NCI-H2107 (cell line): ENCODE measurements around the gene BTLA.
A peak's percentile ranks its signal among the peaks of the same experiment; 100 is the strongest.
"Not testable (repeated sequence)": the region's sequence is repeated elsewhere in the genome, so short reads cannot be mapped to it uniquely, and the experiment has no call there.

ENCODE experiments used
- DNase-seq: peaks from one replicate; lab custom pipeline; 2025; lab: John Stamatoyannopoulos, UW

The BTLA gene, protein sequence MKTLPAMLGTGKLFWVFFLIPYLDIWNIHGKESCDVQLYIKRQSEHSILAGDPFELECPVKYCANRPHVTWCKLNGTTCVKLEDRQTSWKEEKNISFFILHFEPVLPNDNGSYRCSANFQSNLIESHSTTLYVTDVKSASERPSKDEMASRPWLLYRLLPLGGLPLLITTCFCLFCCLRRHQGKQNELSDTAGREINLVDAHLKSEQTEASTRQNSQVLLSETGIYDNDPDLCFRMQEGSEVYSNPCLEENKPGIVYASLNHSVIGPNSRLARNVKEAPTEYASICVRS

DNA sequence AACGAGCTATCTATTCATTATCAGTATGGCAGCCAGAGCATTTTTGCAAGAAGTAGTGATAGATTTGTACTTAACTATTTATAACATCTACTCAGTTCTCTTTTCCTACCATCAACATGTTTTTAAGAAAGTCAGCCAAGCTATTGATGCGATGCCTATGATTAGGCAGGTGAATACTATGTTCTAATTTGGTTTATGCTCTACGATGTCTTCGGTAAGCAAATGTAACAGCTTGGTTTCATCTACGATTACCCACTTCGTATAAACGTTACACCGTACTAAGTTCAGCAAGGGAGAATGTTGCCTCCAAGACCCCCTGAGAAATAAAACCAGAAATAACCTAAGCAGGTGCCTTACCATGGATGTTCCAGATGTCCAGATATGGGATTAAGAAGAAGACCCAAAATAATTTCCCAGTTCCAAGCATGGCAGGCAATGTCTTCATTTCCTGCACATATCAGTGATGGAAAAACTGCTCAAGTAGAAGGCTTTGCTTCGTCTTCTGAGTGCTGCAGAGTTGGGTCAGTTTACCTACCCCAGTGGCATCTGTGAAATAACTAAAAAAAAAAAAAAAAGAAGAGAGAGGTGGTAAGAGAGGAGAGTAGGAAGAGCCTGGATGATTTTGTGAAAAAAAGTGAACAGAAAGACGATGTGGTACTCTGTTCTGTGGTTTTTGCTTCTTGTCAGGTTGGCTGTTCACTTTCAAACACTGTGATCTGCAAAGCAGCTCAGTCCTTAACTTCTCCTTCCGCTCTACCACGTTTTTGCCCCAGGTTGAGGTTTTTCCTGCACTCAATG lies at the start of gene BTLA:
BTLA (minus strand) TSS at position 559 of the 798 bp plus-strand sequence; CDS start at position 445, 114 bp downstream.
- DNase-seq = no peak

DNA sequence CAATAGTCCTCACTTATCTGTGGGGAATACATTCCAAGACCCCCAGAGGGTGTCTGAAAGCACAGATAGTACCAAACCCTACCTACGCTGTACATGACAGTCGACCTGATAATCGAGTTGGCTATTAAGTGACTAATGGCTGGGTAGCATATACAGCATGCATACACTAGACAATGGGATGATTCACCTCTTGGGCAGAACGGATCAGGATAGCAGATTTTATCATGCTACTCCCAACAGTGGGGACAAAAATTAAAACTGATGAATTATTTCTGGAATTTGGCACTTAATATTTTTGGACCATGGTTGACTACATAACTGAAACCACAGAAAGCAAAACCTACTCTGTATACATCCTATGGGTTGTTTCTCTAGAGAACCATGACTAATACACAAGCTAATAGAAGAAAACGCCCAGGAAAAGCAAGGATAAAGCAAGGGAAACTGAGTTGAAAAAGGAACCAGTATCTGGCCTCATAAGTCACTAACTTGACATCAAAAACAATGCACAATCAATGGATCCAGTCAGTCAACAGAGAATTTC lies 47.0 kb upstream of the BTLA start:
- DNase-seq = no peak

DNA sequence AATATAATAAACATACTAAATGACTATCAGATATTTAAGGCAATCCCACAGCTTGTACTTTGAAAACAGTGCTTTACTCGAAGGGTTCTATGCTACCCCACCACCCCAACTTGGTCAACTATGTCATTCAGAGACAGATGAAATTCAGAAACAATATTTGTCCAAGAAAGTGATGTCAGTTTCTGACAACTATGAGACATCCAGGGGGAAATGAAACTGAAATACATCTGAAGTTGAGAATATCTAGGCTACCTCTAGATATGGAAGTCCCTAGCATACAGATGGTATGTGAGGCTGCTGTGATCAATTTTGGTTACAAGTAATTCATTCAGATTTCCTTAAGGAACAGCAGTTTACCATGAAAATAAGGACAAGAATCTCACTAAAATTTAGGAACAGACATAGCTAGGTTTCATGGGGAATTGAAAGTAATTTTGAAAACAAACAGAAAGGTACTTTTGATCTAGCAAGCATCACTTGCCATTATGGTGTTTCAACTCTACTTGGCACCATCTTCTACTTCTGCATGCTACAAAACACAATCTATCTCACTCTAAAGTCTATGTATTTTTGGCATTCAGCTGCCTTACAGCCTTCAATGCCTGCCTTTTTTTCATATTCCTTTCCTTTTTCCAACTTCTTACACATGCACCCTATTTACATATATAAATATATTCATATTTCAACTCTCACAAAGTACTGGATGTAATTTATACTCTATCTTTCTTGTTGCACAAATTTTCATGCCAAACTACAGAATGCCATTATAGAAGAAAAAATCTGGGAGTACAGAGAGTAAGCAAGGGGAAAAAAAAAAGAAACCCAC lies 40.8 kb upstream of the BTLA start:
- DNase-seq = no peak

DNA sequence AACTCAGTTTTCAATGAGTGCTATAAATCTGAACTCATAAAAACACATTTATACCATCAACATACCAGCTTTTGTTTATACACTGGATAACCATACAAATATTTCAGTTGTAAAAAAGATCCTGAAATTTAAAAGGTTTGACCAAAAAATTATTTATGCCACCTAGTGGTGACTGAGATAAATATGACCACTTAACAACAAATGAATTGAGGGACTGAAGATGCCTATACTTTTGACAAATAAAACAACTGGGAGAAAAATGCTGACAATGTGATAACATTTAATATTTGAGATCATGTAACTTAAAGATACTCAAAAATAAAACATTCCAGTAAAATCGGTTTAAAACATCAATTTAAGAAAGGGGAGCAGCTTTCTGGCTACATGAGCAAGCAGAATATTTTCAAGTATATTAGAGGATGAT lies 32.1 kb upstream of the BTLA start:
- no peak for DNase-seq

DNA sequence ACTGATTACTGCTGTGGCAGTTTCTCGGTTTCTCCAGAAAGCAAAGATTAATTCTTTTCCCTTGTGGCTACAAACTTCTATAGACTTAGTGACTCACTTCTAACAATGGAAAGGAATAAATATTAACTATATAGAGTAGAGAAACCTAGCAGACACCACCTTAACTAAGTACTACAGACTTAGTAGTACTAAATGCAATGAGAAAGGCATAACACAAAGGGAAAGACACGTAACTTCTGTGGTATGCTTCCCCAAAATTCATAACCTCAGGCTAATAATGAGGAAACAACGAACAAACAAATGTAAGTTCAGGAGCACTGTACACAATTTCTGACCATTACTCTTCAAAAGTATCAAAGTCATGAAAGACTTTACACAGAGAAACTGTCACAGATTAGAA lies 31.3 kb upstream of the BTLA start:
- DNase-seq = no peak

DNA sequence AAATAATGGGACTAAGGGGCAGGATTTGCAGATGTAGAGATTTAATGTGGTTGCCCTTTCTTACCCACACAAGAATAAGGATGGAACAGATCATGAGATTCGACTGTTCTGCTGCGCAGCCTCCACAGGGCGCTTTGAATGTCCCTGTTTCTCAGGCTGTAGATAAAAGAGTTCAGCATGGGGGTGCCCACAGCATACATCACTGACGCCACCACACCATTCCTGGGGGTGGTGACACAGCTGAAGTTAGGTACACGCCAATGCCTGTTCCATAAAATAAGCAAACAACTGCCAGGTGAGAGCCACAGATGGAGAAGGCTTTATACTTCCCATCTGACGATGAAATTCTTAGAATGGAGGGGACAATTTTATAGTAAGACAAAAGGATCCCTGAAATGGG lies 24.9 kb upstream of the BTLA start:
- DNase-seq = not testable (repeated sequence)

DNA sequence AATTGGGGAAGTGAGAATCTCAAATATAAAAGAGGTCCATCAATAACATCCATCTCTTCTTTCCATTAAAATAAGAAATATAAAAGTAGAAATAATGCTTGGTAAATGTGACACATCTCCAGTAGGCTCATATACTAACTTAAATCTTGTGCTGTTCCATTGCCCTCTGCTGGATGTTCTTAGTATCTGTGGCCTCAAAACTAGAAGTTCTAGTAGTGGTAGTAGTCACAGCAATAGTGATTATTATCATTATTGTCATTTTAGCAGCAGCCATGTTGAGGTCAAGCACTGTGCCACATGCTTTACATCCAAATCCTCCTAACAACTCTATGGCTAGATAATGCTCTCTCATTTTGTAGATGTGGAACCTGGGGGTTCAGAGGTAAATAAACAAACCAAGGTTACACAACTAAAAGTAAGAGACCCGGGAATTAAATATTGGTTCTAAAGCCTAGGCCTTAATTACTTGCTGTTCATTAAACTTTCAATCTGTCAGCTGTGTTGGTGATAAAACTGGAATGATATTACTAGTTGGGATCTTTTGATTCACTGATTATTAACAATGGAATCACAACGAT lies 20.2 kb upstream of the BTLA start:
- peak; percentile 17 for DNase-seq

DNA sequence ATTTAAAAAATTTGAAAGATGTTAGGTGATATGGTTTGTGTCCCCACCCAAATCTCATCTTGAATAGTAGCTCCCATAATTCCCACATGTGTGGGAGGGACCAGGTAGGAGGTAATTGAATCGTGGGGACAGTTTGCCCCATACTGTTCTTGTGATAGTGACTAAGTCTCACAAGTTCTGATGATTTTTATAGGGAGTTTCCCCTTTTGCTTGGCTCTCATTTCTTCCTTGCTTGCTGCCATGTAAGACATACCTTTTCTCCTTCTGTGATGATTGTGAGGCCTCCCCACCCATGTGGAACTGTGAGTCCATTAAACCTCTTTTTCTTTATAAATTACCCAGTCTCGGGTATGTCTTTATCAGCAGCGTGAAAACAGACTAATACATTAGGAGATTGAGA lies 19.7 kb upstream of the BTLA start:
- not testable (repeated sequence) for DNase-seq

DNA sequence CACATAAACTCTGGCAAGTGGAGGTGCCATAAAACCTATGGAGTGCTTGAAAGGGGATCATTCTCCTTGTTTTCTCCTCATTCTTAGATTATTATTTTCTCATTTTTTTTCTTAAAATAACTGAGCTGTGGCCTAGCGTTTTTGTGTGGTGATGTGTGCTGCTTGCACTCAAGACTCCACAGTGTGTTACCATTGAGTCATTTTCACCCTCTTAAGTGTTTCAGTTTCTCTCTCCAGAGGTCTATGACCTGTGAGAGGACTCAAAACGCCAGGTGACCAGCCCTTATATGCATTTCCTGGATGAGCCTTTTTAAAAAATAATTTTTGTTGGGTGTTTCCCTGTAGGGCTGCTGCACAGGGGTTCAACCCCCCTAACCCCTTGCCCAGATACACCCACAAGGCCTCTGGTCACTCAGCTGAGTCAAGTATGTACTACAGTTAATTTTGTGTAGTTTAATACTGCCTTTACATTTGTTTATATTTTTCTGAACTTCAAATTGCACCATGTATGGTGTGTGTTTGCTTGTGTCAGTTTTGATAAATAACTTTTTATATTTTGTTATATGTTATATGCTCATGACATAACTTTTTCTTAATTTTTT lies 15.4 kb upstream of the BTLA start:
- no peak for DNase-seq

DNA sequence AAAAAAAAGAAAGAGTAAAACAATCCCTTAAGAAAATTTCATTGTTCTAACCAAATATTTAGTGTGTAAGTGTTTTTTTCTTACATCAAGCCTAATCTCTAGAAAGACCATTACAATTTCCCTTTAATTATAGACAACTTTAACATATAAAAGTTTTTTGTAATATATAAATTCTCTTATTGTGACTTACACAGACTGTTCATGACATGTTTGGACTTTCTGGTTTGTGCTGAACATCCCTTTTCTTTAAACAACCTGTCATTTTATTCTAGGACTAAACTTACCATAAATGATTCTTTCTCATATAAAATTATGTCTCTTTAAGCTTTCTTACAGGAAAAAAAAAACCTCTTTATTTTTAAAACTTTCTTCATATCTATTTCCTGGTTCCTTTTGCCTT lies 13.0 kb upstream of the BTLA start:
- no peak for DNase-seq

DNA sequence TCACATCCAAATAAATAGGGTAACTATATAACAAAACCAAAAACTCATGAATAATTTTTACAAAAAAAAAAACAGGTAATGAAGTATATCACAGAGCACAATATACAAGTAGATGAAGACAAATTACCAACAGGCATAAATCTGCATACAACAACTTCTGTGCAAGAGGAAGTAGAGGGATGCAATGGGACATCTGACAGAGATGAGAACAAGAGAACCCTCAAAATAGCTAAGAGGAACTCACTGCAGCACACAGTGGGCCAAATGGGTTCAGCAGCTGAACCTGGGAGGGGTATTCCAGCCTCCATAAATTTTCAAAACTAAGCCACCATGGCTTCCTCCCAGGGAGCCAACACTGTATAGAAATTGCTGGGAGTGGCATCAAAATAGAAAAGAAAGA lies 9.6 kb upstream of the BTLA start:
- no peak for DNase-seq

DNA sequence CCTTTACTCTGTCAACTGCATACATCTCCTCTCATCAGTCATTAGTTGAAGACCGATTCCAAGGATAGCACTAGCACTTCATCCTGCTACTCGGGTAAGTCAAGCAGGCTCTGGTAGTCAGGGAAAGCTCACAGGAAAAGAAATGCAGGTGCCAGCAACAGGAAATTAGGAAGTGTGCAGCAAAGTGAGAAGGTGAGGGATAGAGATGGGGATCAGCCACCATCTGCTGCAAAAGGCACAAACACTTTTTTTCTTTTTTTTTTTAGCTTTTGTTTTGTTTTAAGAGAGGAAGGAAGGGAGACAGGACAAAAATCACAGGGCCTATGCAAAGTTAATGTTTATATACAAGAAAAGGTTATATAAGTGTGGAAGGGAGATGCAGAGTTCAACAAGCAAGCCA lies 9.0 kb upstream of the BTLA start:
- DNase-seq = no peak

DNA sequence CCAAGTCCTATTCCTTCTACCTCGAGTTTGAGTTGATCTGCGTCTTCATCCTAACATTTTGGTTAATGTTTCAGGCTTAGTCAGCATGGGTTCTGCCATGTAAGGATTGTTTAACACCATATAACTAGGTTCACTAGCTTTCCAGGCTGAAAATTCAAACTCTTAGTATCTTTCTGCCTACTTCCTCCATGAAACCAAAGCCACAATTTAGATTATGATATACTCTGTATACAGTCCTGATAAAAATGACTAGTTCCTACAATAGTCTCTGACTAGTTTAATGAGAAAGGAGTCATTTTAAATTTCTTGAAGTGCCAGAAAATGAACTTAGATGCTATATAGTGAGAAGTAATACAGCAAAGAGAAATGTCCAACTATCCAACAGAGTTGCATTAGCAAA lies 6.6 kb upstream of the BTLA start:
- no peak for DNase-seq

DNA sequence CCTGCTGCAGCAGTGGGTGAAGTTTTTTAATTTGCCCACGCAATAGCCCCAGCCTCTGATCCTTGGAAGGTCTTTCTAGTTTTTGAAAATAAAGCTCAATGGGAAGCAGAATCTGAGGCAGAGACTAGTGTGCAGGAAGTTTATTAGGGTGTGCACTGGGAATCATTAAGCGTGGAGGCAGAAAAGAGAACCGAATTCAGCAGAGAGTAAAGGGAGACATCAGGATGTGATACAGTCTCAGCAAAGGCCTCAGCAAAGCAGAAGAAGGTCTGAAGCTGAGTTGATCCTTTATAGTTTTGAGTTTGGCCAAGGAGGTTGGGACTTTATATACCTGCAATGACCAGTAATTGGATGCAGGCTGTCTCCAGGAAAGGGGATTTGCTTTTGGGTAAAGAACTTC lies 4.9 kb upstream of the BTLA start:
- DNase-seq = no peak

DNA sequence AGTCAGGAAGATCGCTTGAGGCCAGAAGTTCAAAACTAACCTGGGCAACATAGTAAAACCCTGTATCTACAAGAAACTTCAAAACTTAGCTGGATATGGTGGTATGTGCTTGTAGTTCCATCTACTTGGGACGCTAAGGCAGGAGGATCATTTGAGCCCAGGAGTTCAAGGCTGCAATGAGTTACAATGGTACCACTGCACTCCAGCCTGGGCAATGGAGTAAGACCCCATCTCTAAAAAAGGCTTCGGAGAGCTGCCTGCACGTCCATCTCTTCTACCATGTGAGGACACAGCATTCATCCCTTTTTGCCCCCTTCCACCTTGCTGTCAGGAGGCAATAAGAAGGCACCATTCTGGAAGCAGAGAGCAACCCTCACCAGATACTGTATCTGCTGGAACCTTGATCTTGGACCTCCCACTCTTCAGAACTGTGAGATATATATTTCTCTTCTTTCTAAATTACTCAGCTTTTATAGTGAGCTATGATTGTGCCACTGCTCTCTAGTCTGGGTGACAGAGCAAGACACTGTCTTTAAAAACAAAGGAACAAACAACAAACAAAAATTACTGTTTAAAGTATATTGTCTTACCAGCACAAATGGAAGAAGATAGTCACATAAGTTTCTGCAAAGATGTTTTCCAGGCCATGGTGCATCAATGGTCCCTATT lies 4.2 kb upstream of the BTLA start:
- DNase-seq = no peak

DNA sequence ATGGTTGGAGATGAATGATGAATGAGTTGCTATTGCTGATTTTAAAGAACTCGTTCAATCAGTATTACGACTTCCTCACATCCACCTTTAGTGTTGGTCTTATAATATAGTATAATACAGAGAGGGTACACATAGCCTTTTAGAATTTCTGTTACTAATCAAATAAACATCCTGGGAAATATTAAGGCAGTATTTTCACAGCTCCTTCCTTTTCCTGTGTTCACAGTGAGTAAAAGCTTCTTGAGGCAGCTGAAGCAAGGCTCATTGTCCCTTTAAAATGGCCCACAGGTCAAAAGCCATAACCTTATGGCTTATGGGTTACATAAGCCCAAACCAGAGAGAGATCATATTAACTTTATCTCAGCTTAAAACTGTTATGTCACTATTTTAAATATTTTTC lies 1.3 kb upstream of the BTLA start:
- no peak for DNase-seq

DNA sequence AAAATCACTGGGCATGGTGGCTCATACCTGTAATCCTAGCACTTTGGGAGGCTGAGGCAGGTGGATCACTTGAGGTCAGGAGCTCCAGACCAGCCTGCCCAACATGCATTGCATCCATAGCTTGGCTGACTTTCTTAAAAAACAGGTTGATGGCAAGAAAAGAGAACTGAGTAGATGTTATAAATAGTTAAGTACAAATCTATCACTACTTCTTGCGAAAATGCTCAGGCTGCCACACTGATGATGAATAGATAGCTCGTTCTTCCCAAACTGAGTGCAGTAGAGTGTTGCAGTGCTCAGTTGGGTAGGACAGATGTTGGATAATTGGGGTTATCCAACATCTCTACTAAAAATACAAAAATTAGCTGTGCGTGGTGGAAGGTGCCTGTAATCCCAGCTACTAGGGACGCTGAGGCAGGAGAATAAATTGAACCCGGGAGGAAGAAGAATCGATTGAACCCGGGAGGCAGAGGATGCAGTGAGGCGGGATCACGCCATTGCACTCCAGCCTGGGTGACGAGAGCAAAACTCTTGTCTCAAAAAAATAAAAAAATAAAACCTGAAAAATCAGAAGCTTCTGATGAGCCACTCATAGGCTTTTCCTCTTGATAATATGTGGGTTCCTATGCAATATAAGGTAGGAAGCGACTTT lies 1.2 kb downstream of the BTLA start:
- no peak for DNase-seq

DNA sequence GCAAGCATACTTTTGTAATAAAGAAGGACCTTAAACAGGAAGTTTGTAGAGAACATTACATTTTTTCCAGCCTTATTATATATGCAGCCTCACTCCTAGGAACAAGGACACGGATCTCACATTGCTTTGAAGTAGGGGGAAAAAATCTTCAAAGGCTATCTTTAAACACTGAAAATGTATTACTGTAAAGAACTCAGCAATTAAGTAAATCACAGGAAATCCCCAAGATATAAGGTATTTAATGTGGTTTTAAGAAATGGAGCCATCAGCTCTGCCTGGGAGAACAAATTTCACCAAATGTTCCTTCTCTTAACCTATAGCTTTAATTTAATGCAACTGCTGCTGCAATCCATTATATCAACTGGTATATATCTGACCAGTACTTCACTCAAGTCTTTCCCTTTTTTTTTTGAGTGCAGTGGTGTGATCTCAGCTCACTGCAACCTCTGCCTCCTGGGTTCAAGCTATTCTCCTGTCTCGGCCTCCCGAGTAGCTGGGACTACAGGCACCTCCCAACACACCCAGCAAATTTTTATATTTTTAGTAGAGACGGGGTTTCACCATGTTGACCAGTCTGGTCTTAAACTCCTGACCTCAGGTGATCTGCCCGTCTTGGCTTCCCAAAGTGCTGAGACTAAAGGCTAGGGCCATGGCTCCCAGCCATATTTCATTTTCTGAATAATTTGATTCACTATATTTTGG lies 2.8 kb downstream of the BTLA start:
- DNase-seq = no peak

DNA sequence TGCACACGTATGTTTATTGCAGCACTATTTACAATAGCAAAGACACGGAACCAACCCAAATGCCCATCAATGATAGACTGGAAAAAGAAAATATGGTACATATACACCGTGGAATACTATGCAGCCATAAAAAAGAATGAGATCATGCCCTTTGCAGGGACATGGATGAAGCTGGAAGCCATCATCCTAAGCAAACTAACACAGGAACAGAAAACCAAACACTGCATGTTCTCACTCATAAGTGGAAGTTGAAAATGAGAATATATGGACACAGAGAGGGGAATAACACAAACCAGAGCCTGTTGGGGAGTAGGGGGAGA lies 4.9 kb downstream of the BTLA start:
- not testable (repeated sequence) for DNase-seq

DNA sequence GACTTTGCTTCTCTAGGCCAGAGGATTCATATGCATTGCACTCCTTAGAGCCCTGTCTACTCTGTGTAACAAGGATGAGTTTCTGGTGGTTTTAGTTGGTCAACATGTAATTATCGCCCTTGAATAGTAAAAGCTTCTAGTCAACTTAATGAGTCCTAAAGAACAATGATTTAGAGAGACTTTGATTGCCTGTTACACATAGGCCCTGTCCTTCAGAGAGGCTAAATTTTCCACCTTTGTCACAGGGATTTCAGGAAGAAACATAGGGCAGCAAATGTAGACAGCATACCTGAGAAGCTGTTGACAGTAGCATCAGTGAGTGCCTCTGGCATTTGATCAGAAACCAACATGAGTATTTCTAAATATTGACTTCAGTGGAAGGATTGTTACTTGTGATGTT lies 7.1 kb downstream of the BTLA start:
- no peak for DNase-seq
